NCI-H2029 treated with DMSO at 0.1 percent for 48 hours (cell line): Measurements from ENCODE around the gene POLR3G.
A peak's percentile ranks its signal among the peaks of the same experiment; 100 is the strongest.

ENCODE experiments used
- DNase-seq: peaks from one replicate; lab custom pipeline; 2025; lab: John Stamatoyannopoulos, UW

Gene POLR3G

GRCh38 chr5:90551376-90551775 lies 76.7 kb downstream of the POLR3G start:
- no peak for DNase-seq

- DNase-seq = no peak
Observed at GRCh38 chr5:90553711-90554110, 79.0 kb downstream of the POLR3G start.

DNA sequence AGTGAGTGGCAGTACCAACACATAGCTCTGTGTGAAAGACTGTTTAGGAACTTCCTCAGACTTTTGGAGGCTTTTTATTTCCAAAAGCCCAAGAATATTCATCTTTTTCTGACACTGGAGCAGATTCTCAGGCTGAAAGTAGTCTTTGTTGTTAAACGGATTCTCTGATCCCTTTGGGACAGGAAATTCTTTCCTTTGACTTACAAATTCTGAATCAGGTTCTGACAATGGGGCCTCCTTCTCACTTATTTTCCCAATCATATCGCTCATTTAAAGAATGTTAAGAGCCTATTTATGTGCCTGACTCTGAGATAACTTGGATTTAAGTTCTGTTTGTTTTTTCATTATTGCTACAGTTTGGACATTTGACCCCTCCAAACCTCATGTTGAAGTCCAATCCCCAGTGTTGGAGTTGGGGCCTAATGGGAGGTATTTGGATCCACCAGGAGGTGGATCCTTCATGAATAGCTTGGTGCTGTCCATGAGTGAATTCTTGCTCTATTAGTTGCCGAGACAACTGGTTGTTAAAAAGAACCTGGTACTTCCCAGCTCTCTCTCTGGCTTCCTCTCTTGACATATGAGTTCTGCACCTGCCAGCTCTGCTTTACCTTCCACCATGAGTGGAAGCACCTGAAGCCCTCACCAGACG lies 79.8 kb downstream of the POLR3G start:
- DNase-seq = no peak

DNA sequence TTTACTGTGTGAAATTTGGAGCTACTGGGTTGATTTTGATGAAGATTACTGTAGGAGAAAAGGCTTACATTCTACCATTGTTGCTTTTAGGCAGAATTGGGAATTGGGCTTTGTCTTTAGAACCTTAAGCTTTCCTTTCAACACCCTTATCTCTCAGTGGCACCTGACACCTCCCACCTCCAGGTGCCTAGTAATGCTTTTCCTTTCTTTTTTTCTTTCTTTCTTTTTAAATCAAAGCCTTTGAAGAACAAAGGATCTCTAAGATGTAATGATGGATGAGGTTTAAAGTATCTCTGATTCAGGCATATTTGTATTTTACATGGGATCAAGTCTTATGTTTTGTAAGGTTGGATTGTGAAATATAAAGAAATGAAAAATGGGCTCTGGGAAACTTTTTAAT lies 81.0 kb downstream of the POLR3G start:
- DNase-seq = no peak

GRCh38 chr5:90557391-90557790 lies 82.7 kb downstream of the POLR3G start:
- DNase-seq = no peak

DNA sequence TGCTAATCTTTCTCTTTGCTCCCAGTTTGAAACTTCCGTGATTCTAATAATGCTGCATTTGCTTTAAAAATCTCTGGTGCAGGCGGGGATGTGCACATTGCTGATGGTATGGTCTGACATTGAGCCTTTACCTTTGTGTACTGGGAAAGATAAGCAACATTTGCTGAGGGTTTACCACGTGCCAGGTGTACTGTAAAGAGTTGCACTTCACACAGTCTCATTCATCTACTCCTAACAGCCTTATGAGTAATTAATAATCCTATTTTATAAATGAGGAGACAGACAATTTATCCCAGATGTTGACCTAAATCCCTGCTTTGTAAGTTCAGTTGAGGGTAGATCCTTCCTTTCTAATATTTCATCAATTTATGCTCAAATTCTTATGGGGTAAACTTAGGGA lies 83.2 kb downstream of the POLR3G start:
- DNase-seq = no peak

DNA sequence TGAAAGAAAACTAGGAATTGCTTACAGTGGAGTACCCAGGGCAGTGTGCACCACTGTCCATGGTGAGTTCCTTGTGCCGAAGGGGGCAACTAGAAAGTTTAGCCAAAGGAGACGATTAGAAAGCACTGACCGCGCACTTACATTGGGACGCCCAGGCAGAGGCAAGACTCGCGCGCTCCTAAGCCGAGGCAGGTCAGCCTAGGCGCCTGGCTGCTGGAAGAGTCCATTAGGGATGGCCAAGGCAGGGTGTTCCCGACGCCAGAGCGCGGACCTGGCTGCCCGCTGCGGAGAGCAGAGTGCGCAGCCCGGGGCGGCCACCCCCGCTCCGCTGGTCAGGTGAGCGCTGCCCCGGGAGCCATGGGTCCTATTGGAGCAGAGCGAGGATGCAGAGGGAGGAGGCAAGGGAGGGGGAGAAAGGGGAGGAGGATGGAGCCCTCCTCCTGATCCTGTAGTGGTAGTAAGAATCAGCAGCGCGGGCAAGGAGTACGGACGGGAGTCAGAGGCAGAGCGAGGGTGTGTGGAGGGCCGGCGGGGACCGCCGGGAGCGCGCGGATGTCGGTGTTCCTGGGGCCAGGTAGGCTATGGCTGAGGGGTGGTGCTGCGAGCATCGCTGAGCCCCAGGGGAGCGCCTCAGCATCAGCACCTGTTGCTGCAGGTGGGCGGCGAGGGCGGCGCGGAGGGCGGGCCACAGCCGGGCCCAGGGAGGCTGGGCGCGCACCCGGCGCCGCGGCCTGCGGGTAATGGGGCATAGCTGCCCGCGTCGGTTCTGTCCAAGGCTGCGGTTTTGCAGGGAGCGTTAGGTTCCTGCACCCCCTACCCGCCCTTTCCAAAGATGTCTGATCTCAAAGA lies 83.9 kb downstream of the POLR3G start, which contains the start of gene ADGRV1:
Gene ADGRV1 (plus strand): TSS at position 454 of the 849 bp plus-strand sequence. CDS start 99 bp downstream, at position 553.
- DNase-seq = peak; percentile 95

- no peak for DNase-seq
Observed at GRCh38 chr5:90560771-90561170, 86.1 kb downstream of the POLR3G start.

GRCh38 chr5:90561766-90562165 lies 87.1 kb downstream of the POLR3G start:
- no peak for DNase-seq

DNA sequence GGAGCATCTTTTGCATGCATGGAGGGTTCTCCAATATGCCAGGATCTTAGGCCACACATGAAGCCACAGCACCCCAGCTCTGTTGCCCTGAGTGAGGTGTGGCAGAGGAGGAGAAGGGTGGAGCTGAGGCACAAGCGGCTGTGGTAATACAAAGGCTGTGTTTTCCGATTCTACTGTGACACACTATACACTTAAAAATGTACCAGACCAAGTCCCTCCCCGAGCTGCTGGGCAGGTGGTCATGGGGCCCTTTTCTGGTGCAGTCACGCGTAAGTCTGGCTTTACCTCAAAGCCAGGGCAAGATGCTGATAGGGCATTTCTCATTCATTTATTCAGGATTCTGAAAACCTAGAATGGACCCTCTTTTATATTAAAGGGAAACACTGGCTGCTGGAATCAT lies 87.7 kb downstream of the POLR3G start:
- no peak for DNase-seq

- no peak for DNase-seq
Observed at GRCh38 chr5:90563108-90563507, 88.4 kb downstream of the POLR3G start.
